Stimulated activated CD8-positive, alpha-beta memory T cell treated with anti-CD3 and anti-CD28 coated beads, Interleukin-4, amount 100 ng/mL, for 1 hour (primary cell): ENCODE measurements around the gene XPO5.
"Not testable (repeated sequence)": the region's sequence is repeated elsewhere in the genome, so short reads cannot be mapped to it uniquely, and the experiment has no call there.

Source experiments
- DNase-seq, 2 donors: peaks; one replicate each; pipeline ENCODE4 v3.0.0-alpha.2; 2020; ENCODE audit warnings: low read depth in 2 of 2, low spot score in 1 of 2

Gene XPO5

DNA sequence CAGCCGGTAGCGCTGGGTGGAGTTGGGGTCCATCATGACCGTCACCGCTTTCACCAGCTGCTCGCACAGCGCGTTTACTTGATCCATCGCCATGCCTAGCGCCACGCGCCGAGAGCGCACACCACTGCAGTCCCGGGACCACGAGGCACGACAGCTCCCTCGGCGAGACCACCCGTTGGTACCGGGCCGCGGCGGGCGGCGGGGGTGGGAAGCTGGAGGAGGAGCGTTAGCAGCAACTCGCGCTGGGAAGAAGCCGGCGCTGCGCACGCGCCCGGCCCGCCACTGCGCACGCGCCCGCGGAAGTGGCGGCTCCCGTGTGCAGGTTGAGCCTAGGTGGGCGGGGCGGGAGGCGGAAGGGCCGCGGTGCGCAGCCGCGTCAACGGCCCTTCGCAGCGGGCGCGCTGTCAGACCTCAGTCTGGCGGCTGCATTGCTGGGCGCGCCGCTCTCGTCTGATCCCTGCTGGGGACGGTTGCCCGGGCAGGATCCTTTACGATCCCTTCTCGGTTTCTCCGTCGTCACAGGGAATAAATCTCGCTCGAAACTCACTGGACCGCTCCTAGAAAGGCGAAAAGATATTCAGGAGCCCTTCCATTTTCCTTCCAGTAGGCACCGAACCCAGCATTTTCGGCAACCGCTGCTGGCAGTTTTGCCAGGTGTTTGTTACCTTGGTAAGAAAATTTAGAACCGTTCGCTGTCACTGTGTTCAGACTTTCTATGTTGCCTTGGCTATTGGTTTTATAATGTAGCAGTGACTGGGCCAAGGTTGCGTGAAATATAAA is at the start of gene XPO5, which contains the start of gene POLH:
Gene XPO5, minus strand, starts transcription at position 267 of the 780 bp plus-strand sequence. Its CDS starts 174 bp downstream, at position 93.
Gene POLH, plus strand, starts transcription at position 414 of the 780 bp plus-strand sequence. CDS start 6,135 bp downstream, outside the sequence.
- DNase-seq, result peak; percentile 79 to 83

DNA sequence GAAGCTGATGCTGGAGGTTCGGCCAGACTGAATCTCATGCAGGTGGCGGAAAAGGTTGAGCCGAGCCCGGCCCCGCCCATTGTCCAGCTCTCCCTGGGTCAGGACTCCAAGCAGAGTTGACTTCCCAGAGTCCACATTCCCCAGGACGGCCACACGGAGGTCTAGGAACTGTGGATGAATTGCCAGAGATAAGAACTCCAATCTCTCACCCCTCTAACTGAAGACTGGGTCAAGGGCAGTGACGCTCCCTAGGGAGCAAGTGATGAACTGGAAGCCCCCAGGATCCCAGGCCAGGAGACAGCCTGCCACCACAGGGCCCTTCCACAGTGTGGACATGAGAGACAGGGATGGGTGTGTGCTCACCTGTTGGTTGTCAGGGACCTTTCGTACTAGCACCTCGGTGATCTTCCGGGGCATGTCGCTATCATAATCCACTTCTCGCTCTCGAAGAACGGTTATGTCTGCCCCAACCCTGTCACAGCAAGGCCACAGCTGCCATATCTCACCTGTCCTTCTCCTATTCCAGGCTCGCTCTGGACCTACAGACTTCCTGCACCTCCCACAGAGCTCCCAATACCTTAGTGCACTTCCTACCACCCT is 49.7 kb upstream of the XPO5 start:
- no peak for DNase-seq

DNA sequence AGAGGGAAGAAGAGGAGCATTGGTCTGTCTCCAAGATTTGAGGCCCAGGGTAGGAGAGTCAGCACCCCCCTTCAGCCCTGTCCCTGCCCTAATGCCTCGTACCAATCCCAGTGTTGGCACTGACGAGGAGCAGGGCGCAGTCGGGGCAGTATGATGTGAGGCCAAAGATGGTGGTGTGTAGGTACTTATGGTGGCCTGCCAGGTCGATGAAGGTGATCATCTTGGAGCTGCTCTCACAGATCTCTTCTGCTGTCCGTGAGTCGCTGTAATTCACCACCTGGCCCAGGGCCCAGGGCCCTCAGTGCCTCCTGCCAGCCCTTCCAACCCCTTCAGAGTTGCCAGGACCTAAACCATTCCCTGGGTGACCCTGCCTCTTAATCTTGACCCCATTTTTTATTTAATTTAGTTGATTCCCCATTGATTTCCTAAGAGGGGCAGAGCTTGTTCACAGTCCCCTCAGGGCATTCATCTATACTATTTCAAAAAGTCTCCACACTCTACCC is 49.0 kb upstream of the XPO5 start:
- no peak for DNase-seq

DNA sequence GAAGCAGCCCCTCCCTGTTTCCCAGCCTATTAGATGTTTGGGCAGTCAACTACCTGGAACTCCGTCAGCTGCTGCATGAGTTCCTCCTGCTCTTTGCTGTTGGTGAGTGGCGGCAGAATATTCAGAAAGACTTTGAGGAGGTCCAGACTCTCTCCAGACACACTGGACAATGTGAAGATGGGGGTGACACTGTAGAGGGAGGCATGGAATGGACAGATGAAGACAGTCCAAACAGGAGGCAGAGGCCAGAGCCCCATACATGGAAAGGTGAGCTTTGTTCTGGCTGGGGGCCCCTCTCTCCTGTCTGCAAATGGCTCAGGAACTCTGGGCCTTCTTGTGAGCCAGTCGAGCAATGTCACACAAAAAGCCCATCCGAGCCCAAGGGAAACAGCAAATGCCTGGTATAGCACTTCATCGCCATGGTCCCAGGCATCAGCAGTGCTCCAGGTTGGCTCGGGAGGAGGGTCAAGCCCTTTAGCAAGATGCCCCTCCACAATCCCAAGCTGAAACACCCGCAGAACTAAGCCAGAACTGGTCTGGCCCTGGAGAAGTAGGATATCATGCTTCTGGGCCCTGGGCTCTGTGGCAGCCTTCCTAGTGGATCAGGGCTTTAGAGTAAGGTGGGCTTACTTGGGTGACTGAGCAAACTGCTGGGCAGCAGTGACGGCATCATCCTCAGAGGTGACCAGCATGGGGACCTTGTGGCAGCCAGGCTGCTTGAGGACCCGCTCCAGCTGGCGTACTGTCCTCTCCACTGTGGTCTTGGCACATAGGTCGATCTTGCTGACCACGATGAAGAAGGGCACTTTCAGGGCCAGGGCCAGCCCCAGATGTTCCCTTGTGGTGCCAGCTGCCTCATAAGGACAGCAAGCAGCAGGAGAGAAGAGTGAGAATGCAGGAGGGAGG is 48.3 kb upstream of the XPO5 start:
- no peak for DNase-seq

DNA sequence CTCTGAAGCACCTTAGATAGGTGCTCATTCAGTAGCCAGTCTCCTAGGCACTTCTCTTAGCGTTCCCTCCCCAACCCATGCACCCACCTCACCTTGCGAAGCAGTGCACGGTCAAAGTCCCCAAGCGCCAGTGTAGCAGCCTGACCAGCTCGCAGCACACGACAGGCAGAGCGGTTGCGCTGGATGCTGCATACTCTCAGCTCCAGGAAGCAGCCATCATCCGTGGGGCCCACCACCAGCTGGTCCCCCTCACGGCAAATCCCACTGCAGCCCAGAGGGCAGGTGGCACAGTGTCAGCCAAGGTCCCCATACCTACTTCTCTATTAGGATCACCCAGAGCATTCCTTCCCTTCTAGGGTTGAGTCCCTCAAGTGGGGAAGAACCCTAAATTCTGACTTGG is 46.7 kb upstream of the XPO5 start:
- no peak for DNase-seq

DNA sequence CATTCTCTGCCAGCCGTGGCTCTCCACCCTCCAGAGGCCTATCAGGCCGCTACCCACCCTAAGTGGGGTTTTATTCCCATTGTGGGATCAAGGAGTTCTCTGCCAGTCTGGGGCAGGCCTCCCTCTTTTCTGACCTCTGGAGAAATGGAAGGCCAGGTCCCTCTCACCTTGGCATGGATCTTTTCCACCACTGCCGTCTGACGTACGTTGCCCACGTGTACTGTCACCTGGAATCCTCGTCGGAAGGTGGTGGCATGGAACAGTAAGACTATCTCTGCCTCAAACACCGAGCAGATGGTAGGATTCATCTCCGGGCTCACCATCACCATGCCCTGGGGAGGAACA is 46.0 kb upstream of the XPO5 start:
- no peak for DNase-seq

DNA sequence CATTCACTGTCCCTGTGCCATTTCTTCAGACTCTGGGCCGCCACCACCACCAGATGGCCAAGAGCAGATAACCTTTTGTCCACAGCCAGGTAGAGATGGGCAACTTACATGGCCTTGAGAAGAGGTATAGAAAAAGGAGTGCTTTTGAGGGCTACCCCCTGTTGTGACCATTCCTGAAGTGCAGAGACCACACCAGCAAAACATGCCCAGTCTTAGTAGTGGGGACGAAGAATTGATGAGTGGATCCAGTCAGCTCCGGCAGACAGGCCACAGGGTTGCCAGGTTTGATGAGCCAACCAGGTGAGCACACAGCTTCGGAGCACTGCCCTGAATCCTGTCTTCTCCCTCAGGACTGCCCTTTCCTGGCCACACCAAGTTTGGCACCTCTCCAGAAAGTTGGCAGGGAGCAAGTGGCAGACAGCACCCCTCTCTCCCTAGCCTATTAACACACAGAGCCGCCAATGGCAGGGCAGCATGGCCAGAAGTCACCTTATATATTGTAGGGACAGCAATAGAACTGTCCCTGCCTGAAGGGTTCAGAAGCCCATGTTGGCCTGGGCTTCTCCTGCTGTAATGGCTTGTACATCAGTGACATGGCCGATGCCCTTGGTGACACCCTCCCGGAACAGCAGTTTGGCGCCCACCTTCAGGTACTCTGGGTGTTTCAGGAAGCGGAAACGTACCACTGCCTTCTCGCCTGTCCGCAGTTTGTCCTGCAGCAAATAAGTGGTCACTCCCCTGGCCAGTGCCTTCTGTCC is 45.4 kb upstream of the XPO5 start:
- DNase-seq, result no peak

DNA sequence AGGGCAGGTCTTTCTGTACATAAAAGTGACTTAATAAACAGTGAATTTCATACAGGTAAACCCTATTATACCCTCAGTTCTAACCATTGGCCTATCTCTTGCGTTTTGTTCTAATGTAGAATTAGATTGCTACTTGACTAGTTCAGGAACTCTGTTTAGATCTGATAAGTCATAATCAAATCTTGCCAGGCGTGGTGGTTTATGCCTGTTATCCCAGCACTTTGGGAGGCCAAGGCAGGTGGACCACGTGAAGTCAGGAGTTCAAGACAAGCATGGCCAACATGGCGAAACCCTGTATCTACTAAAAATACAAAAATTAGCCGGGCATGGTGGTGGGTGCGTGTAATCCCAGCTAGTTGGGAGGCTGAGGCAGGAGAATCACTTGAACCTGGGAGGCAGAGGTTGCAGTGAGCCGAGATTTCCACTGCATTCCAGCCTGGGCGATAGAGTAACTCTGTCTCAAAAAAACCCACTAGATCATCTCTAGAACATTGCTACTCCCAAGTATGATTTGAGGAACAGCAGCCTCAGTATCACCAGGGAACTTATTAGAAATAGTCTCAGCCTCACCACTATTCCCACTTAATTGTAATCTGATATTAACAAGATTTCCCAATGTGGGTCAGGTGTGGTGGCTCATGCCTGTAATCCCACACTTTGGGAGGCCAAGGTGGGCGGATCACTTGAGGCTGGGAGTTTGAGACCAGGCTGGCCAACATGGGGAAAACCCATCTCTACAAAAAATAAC is 41.1 kb upstream of the XPO5 start:
- no peak for DNase-seq

DNA sequence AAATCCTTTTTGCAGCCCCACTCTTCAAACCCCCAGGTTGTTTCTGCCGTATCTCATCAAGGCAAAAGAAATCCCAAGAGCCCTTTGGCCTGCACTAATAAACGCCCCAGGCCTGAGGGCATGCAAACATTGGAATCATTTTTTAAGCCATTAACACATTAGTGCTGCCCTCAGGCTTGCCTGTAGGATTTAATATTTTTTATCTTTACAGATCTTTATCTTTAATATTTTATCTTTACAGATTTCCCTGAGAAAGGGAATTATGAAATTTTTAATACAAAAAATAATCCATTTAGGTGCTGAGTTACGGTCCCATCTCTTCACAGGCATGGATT is 38.5 kb upstream of the XPO5 start:
- DNase-seq, result no peak

DNA sequence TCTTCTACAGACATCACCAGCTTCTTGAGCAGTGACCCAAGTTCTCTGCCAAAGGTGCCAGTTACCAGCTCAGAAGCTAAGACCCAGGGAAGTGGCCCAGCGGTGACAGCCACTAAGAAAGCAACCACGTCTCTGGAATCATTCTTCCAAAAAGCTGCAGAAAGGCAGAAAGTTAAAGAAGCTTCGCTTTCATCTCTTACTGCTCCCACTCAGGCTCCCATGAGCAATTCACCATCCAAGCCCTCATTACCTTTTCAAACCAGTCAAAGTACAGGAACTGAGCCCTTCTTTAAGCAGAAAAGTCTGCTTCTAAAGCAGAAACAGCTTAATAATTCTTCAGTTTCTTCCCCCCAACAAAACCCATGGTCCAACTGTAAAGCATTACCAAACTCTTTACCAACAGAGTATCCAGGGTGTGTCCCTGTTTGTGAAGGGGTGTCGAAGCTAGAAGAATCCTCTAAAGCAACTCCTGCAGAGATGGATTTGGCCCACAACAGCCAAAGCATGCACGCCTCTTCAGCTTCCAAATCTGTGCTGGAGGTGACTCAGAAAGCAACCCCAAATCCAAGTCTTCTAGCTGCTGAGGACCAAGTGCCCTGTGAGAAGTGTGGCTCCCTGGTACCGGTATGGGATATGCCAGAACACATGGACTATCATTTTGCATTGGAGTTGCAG is 38.0 kb upstream of the XPO5 start:
- no peak for DNase-seq

DNA sequence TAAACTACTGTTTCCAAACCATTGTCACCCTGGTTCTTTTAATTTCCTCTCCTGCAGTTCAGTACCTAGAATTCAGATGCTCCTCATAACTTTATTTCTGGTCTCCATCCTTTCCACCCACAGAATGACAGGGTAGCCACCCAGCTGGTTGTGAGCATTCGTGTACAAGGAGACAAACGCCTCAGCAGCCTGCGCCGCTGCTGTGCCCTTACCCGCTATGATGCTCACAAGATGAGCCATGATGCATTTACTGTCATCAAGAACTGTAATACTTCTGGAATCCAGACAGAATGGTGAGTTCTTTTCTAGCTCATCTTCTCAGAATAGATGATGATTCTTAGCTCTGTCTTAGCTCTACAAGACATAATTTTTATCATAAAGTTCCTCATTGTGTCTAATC is 34.6 kb upstream of the XPO5 start:
- DNase-seq, result no peak

DNA sequence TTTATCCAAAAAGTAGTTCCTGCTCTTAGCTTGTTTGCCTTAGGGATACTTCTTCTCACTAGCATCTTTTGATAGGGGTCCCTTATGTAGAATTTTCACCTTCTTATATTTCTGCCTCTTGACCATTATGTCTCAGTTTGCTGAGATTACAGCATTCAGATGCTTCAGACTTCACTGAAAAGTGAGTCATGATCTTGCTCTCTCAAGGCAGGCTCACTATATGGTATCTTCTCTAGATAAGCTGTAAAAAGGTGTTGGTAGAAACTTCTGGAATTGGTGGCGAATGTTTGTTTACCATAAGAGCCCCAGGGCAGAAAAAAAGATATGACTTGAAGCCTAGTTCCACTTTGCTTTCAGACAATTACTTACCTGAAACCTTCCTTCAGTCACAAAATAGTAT is 33.6 kb upstream of the XPO5 start:
- DNase-seq, result no peak

DNA sequence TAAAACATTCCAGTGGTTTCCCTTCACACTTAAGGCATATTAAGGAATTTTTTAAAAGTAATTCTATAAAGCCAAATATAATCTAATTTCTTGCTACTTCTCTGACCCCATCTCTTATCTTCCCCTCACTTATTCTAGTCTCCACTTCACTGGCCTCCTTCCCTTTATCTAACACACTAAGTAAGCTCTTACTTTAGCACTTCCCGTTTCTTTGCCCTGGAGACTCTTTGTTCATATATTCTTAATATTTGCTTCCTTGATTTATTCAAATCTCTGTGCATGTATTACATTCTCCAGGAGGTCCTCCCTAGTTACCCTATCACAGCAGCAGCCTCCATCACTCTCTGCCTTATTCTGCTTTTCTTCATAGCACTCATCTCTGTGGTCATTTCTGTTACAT is 33.0 kb upstream of the XPO5 start:
- no peak for DNase-seq

DNA sequence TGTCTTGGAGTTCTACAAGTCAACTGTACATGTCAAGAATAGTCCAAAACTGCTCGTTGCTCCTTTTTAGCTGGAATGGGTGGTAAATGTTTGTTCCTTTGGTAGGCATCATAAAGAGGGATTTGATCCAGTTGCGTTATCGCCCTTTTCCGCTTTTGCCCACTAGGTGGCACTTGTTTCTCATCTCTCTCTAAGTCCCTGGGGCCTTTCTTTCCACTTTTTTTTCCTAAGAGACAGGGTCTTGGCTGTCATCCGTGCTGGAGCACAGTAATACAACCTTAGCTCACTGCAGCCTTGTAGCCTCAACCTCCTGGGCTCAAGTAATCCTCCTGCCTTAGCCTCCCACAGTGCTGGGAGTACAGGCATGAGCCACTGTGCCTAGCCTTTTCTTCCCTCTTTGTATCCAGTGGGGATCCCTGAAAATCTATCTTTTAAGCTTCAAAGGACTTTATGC is 32.5 kb upstream of the XPO5 start:
- DNase-seq, result peak in 1 of 2 donors; percentile 50

DNA sequence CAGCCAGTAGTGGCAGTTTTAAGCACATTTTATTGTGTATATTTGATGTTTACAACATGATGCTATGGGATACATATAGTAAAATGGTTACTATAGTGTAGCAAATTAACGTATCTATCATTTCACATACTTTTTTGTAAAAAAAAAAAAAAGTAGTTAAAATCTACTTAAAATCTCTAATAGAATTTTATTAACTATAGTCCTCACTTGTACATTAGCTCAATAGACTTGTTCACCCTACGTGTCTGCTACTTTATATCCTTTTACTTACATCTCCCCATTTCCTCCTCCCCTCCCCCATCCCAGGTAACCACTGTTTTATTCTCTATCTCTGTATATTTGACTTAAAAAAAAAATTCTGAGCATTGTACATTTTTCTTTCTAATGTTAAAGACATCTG is 30.2 kb upstream of the XPO5 start:
- DNase-seq, result no peak

DNA sequence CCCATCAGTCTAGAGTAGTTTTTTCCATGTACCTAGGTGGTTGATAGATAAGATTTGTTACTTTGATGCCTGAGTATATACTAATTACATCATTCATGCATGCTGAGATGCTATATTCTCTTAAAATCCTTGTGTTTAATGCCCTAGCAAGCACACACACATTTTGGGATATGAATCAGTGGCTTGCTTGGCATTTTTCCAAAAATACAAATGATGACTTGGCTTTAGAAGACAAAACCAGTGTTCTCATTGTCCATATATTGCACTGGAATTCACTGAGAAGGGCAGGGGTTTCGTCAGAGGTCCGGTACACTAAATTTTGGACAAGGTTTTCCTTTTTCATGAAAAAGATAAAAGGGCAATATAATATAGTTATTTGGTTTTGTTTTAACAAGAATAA is 28.3 kb upstream of the XPO5 start:
- no peak for DNase-seq

DNA sequence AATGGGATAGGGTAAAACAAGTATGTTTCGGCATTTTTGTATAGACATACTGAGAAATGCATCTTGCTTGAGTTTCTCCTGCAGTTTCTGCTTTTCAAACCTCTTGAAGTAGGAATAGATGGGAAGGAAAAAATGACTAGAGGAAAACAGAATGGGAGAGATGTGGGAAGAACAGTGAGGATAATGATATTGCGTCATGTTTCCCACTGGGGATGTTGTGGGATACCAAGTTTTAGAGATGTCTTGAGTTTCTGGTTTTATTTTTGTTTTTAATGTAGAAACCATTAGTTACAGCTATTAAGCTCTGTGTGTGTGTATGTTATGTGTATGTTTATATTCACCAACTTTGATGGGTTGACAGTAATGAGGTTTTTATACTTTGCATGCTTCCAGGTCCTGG is 24.8 kb upstream of the XPO5 start:
- no peak for DNase-seq

DNA sequence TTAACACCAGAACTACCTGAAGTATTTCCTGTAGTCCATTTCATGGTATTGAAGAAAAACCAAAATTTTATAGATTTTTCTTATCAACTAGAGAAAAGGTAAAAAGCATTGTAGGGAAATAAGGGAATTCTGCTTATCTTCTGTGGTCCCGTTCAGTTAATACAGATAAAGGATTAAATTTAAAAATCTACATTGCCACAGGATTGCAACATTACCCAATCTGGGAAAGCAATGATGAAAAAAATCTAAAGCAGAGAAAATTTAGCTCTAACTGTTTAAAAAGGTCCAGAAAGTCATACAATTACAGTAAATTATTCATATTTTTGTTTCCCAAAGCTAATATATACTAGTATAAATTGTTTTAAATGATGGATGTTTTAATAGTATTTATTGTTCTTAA is 18.1 kb upstream of the XPO5 start:
- DNase-seq, result no peak

DNA sequence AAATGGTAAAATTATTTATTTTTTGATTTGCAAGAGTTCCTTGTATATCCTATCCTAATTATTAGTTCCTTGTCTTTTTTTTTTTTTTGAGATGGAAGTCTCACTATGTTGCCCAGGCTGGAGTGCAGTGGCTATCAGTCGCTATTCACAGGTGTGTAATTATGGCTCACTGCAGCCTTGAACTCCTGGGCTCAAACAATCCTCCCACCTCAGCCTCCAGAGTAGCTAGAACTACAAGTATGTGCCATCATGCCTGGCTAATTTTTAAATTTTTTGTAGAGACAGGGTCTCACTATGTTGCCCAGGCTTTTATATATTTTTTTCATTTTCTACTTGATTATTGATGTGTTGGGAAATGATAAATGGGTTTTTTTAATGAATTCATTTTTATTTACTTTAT is 13.7 kb upstream of the XPO5 start:
- DNase-seq, result not testable (repeated sequence)

DNA sequence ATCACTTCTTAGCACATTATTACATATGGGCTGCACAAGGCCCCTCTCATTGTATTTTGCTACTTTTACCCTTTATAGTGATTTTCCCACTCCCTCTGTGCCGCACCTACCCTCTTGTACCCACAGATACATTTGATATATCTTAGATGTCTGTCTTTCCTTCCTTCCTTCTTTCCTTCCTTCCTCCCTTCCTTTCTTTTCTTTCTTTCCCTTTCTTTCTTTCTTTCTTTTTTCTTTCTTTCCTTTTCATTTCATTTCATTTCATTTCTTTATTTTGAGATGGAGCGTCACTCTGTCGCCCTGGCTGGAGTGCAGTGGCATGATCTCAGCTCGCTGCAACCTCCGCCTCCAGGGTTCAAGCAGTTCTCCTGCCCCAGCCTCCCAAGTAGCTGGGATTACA is 12.4 kb upstream of the XPO5 start:
- DNase-seq, result no peak
